Adipocyte (in vitro differentiated cells): ENCODE results near the gene NTSR1.

Experiments used
- DNase-seq: peaks from one replicate; pipeline ENCODE4 v3.0.0-alpha.2; 2015; ENCODE audit warnings: low read depth
- H3K27me3 ChIP-seq: replicated peaks from 2 replicates; pipeline ENCODE4 v1.7.0; 2013; ENCODE audit warnings: mild to moderate bottlenecking, low read length, moderate library complexity; ENCODE audit not compliant: control insufficient read depth, insufficient read depth
- H3K36me3 ChIP-seq: 2 replicates; pipeline ENCODE4 v1.7.0; 2013; ENCODE audit warnings: low read length, mild to moderate bottlenecking, moderate library complexity; ENCODE audit not compliant: control insufficient read depth, insufficient read depth, severe bottlenecking
- H3K4me1 ChIP-seq: 2 replicates; pipeline ENCODE4 v1.7.0; 2013; ENCODE audit warnings: mild to moderate bottlenecking, low read length, moderate library complexity; ENCODE audit not compliant: control insufficient read depth, insufficient read depth
- H3K4me3 ChIP-seq: 2 replicates; pipeline ENCODE4 v1.7.0; 2013; ENCODE audit warnings: mild to moderate bottlenecking, low read length, moderate library complexity
- H3K9ac ChIP-seq: 2 replicates; pipeline ENCODE4 v1.7.0; 2013; ENCODE audit warnings: mild to moderate bottlenecking, low read length, moderate library complexity
- H3K9me3 ChIP-seq: 2 replicates; pipeline ENCODE4 v1.7.0; 2013; ENCODE audit warnings: mild to moderate bottlenecking, low read length, moderate library complexity; ENCODE audit not compliant: control insufficient read depth

NTSR1 gene

GRCh38 chr20:62745279-62745951, 36.8 kb downstream of the NTSR1 start:
- Histone ChIP-seq H3K9me3 (no peaks in the 10 kb centered on the region), H3K9ac (no peak overlapping the region), H3K27me3 (peaks cover 16% of the 10 kb centered on the region), H3K4me1 (peaks cover 4% of the 10 kb centered on the region), H3K36me3 (no peaks in the 10 kb centered on the region), H3K4me3 (no peak overlapping the region)
- DNase-seq = no peak

GRCh38 chr20:62745952-62746288, 37.3 kb downstream of the NTSR1 start:
- Histone ChIP-seq H3K36me3 (no peaks in the 10 kb centered on the region), H3K4me1 (no peaks in the 10 kb centered on the region), H3K4me3 (no peak overlapping the region), H3K27me3 (peaks cover 16% of the 10 kb centered on the region), H3K9ac (no peak overlapping the region), H3K9me3 (no peaks in the 10 kb centered on the region)
- DNase-seq = no peak

GRCh38 chr20:62748311-62748710, 39.7 kb downstream of the NTSR1 start:
- Histone ChIP-seq H3K27me3 (peaks cover 11% of the 10 kb centered on the region), H3K9ac (no peak overlapping the region)
- DNase-seq = no peak

GRCh38 chr20:62749851-62750445, 41.3 kb downstream of the NTSR1 start:
- DNase-seq = no peak
- H3K4me3 ChIP-seq = no peak overlapping the region
- H3K9me3 ChIP-seq = no peaks in the 10 kb centered on the region
- H3K9ac ChIP-seq = no peak overlapping the region
- no peaks in the 10 kb centered on the region for H3K36me3 ChIP-seq
- peaks cover 15% of the 10 kb centered on the region for H3K27me3 ChIP-seq
- H3K4me1 ChIP-seq = no peaks in the 10 kb centered on the region

More at GRCh38 chr20:62748311-62748710, 39.7 kb downstream of the NTSR1 start:
- Histone ChIP-seq H3K4me1 (no peaks in the 10 kb centered on the region), H3K36me3 (no peaks in the 10 kb centered on the region), H3K4me3 (no peak overlapping the region), H3K9me3 (no peaks in the 10 kb centered on the region)

GRCh38 chr20:62751551-62752150, 43.0 kb downstream of the NTSR1 start:
- Histone ChIP-seq H3K27me3 (peaks cover 8% of the 10 kb centered on the region), H3K36me3 (no peaks in the 10 kb centered on the region), H3K9me3 (no peaks in the 10 kb centered on the region), H3K9ac (no peak overlapping the region), H3K4me1 (peaks cover 5% of the 10 kb centered on the region), H3K4me3 (no peak overlapping the region)
- no peak for DNase-seq

- no peak for DNase-seq
- H3K36me3 ChIP-seq = no peaks in the 10 kb centered on the region
- H3K4me1 ChIP-seq = peaks cover 11% of the 10 kb centered on the region
- H3K9me3 ChIP-seq = no peaks in the 10 kb centered on the region
- no peak overlapping the region for H3K4me3 ChIP-seq
- H3K9ac ChIP-seq = no peak overlapping the region
- H3K27me3 ChIP-seq = peaks cover 8% of the 10 kb centered on the region
These were observed 43.6 kb downstream of the NTSR1 start for GRCh38 chr20:62752181-62752670.

GRCh38 chr20:62752671-62753501, 44.2 kb downstream of the NTSR1 start:
- Histone ChIP-seq H3K4me3 (no peak overlapping the region), H3K9ac (no peak overlapping the region), H3K27me3 (peaks cover 8% of the 10 kb centered on the region), H3K4me1 (peaks cover 17% of the 10 kb centered on the region), H3K36me3 (no peaks in the 10 kb centered on the region), H3K9me3 (no peaks in the 10 kb centered on the region)
- DNase-seq = peak; percentile 62

- peaks cover 22% of the 10 kb centered on the region for H3K4me1 ChIP-seq
- no peak overlapping the region for H3K9ac ChIP-seq
- no peak overlapping the region for H3K4me3 ChIP-seq
- H3K27me3 ChIP-seq = peaks cover 8% of the 10 kb centered on the region
- no peaks in the 10 kb centered on the region for H3K9me3 ChIP-seq
- no peak for DNase-seq
- H3K36me3 ChIP-seq = no peaks in the 10 kb centered on the region
These were observed 45.0 kb downstream of the NTSR1 start for GRCh38 chr20:62753626-62754025.

- Histone ChIP-seq H3K36me3 (no peaks in the 10 kb centered on the region), H3K4me1 (peaks cover 22% of the 10 kb centered on the region)
These were observed 45.7 kb downstream of the NTSR1 start for GRCh38 chr20:62754122-62754990.

GRCh38 chr20:62754991-62755356, 46.3 kb downstream of the NTSR1 start:
- DNase-seq = no peak
- Histone ChIP-seq H3K9ac (no peak overlapping the region), H3K9me3 (no peaks in the 10 kb centered on the region), H3K4me3 (no peak overlapping the region), H3K4me1 (peaks cover 22% of the 10 kb centered on the region), H3K36me3 (no peaks in the 10 kb centered on the region), H3K27me3 (peaks cover 12% of the 10 kb centered on the region)

More at GRCh38 chr20:62754122-62754990, 45.7 kb downstream of the NTSR1 start:
- Histone ChIP-seq H3K27me3 (peaks cover 12% of the 10 kb centered on the region), H3K4me3 (no peak overlapping the region), H3K9me3 (no peaks in the 10 kb centered on the region), H3K9ac (no peak overlapping the region)
- no peak for DNase-seq
